ENCODE results near the gene THG1L. TPM values are rescaled to one million over a fixed set of nuclear protein-coding genes. Genes with fewer than 3 reads are reported as not detected.

Gene THG1L
- total and polyA plus RNA-seq, 2 donors: 14.8 to 16.7 TPM

GRCh38 chr5:157764531-157764930 is 33.3 kb downstream of the THG1L start:
- Histone ChIP-seq H3K9me3 (ENCODE audit: control insufficient read depth in 2 of 2, insufficient read depth in 1 of 2, low read length in 1 of 2) (no peaks in the 10 kb centered on the region), H3K27me3 (ENCODE audit: control insufficient read depth in 2 of 2, insufficient read depth in 1 of 2, low read length in 1 of 2) (no peaks in the 10 kb centered on the region), H3K36me3 (ENCODE audit: control insufficient read depth in 2 of 2, insufficient read depth in 2 of 2, low read length in 1 of 2) (no peaks in the 10 kb centered on the region), H3K27ac (ENCODE audit: low read depth in 1 of 2, low read length in 1 of 2) (no peak overlapping the region), H3K4me3 (ENCODE audit: low read length in 2 of 2) (no peak overlapping the region), H3K4me1 (ENCODE audit: control insufficient read depth in 2 of 2, insufficient read depth in 2 of 2, low read length in 2 of 2) (no peaks in the 10 kb centered on the region)
- DNase-seq (ENCODE audit: low read depth in 6 of 9, low spot score in 9 of 9): no peak
- WGBS: 96% methylated on average over 6 of the region's 6 CpGs

DNA sequence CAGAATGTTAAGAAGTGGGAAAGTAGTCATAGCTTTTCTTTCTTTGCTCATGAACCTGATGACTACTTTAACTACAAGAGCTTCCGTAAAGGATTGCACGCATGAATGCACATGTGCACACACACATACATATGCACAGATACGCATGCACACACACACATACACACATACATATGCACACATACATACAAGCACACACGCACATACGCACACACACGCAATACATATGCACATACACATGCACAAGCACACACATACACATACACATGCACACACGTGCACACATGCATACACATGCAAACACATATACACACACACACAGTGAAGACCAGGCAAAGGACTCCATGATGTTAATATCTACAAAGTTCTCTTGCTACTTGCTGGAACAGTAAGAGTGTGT is 35.2 kb downstream of the THG1L start:
- WGBS: 97% methylated on average over 7 of the region's 7 CpGs
- DNase-seq (ENCODE audit: low read depth in 6 of 9, low spot score in 9 of 9): no peak
- Histone ChIP-seq H3K9me3 (ENCODE audit: control insufficient read depth in 2 of 2, insufficient read depth in 1 of 2, low read length in 1 of 2) (peaks cover 0 to 3% of the 10 kb centered on the region in 2 donors), H3K4me1 (ENCODE audit: control insufficient read depth in 2 of 2, insufficient read depth in 2 of 2, low read length in 2 of 2) (no peaks in the 10 kb centered on the region), H3K4me3 (ENCODE audit: low read length in 2 of 2) (no peak overlapping the region), H3K36me3 (ENCODE audit: control insufficient read depth in 2 of 2, insufficient read depth in 2 of 2, low read length in 1 of 2) (no peaks in the 10 kb centered on the region), H3K27ac (ENCODE audit: low read depth in 1 of 2, low read length in 1 of 2) (no peak overlapping the region), H3K27me3 (ENCODE audit: control insufficient read depth in 2 of 2, insufficient read depth in 1 of 2, low read length in 1 of 2) (no peaks in the 10 kb centered on the region)

DNA sequence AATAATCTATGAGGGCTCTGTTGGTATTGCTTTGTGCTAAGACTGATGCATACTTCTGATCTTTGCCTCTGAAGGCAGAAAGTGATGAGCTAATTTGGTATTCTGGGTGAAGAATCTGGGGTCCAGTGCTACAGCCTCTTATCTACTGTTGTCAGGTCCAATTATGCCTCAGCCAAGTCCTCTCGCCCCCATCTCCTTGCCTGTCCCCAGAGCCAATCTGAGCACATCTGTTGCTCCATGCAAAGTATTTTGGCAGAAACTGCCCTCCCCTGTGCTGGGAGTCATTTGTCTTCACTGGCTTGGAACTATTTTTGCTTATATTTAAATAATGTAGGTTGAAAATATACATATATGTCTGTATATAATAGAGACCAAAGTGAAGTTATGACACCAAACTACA is 35.7 kb downstream of the THG1L start:
- H3K9me3 ChIP-seq (ENCODE audit: control insufficient read depth in 2 of 2, insufficient read depth in 1 of 2, low read length in 1 of 2): peaks cover 0 to 3% of the 10 kb centered on the region in 2 donors
- no peaks in the 10 kb centered on the region for H3K36me3 ChIP-seq (ENCODE audit: control insufficient read depth in 2 of 2, insufficient read depth in 2 of 2, low read length in 1 of 2)
- H3K27me3 ChIP-seq (ENCODE audit: control insufficient read depth in 2 of 2, insufficient read depth in 1 of 2, low read length in 1 of 2): no peaks in the 10 kb centered on the region
- no peaks in the 10 kb centered on the region for H3K4me1 ChIP-seq (ENCODE audit: control insufficient read depth in 2 of 2, insufficient read depth in 2 of 2, low read length in 2 of 2)
- H3K4me3 ChIP-seq (ENCODE audit: low read length in 2 of 2): no peak overlapping the region
- 91% methylated on average over 1 of the region's 1 CpG for WGBS
- H3K27ac ChIP-seq (ENCODE audit: low read depth in 1 of 2, low read length in 1 of 2): no peak overlapping the region
- no peak for DNase-seq (ENCODE audit: low read depth in 6 of 9, low spot score in 9 of 9)

DNA sequence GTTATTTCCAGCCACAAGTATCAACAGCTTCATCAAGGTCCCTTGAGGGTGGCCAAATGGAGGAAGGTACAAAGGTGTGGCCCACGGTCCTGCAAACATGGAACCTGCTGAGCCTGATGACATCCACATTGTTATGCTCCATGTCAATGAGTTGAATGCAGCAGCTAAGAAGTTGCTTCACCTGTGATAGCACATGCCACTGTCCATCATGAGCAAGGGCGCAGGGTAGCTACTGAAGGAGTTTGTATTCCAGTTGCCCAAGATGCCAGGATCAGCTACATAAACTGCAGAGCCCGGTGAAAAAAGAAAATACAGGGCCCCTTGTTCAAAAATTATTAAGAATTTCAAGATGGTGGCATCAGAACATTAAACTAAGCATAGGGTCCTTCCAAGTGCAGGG is 36.5 kb downstream of the THG1L start:
- DNase-seq (ENCODE audit: low read depth in 6 of 9, low spot score in 9 of 9): no peak
- Histone ChIP-seq H3K36me3 (ENCODE audit: control insufficient read depth in 2 of 2, insufficient read depth in 2 of 2, low read length in 1 of 2) (no peaks in the 10 kb centered on the region), H3K9me3 (ENCODE audit: control insufficient read depth in 2 of 2, insufficient read depth in 1 of 2, low read length in 1 of 2) (peaks cover 0 to 3% of the 10 kb centered on the region in 2 donors), H3K4me3 (ENCODE audit: low read length in 2 of 2) (no peak overlapping the region), H3K4me1 (ENCODE audit: control insufficient read depth in 2 of 2, insufficient read depth in 2 of 2, low read length in 2 of 2) (no peaks in the 10 kb centered on the region), H3K27ac (ENCODE audit: low read depth in 1 of 2, low read length in 1 of 2) (no peak overlapping the region), H3K27me3 (ENCODE audit: control insufficient read depth in 2 of 2, insufficient read depth in 1 of 2, low read length in 1 of 2) (no peaks in the 10 kb centered on the region)
- WGBS: 99% methylated on average over 3 of the region's 3 CpGs

- H3K27me3 ChIP-seq (ENCODE audit: control insufficient read depth in 2 of 2, insufficient read depth in 1 of 2, low read length in 1 of 2): no peaks in the 10 kb centered on the region
- no peaks in the 10 kb centered on the region for H3K36me3 ChIP-seq (ENCODE audit: control insufficient read depth in 2 of 2, insufficient read depth in 2 of 2, low read length in 1 of 2)
- H3K4me1 ChIP-seq (ENCODE audit: control insufficient read depth in 2 of 2, insufficient read depth in 2 of 2, low read length in 2 of 2): no peaks in the 10 kb centered on the region
- peaks cover 0 to 3% of the 10 kb centered on the region in 2 donors for H3K9me3 ChIP-seq (ENCODE audit: control insufficient read depth in 2 of 2, insufficient read depth in 1 of 2, low read length in 1 of 2)
- WGBS: 97% methylated on average over 4 of the region's 4 CpGs
- H3K4me3 ChIP-seq (ENCODE audit: low read length in 2 of 2): no peak overlapping the region
- DNase-seq (ENCODE audit: low read depth in 6 of 9, low spot score in 9 of 9): no peak
- no peak overlapping the region for H3K27ac ChIP-seq (ENCODE audit: low read depth in 1 of 2, low read length in 1 of 2)
Measured at GRCh38 chr5:157770665-157771064, 39.4 kb downstream of the THG1L start.

- Histone ChIP-seq H3K27me3 (ENCODE audit: control insufficient read depth in 2 of 2, insufficient read depth in 1 of 2, low read length in 1 of 2) (no peaks in the 10 kb centered on the region), H3K4me1 (ENCODE audit: control insufficient read depth in 2 of 2, insufficient read depth in 2 of 2, low read length in 2 of 2) (no peaks in the 10 kb centered on the region), H3K4me3 (ENCODE audit: low read length in 2 of 2) (no peak overlapping the region), H3K27ac (ENCODE audit: low read depth in 1 of 2, low read length in 1 of 2) (no peak overlapping the region), H3K9me3 (ENCODE audit: control insufficient read depth in 2 of 2, insufficient read depth in 1 of 2, low read length in 1 of 2) (peaks cover 0 to 3% of the 10 kb centered on the region in 2 donors), H3K36me3 (ENCODE audit: control insufficient read depth in 2 of 2, insufficient read depth in 2 of 2, low read length in 1 of 2) (no peaks in the 10 kb centered on the region)
- WGBS: 95% methylated on average over 10 of the region's 10 CpGs
- DNase-seq (ENCODE audit: low read depth in 6 of 9, low spot score in 9 of 9): no peak
Measured at GRCh38 chr5:157772127-157772526, 40.9 kb downstream of the THG1L start.

DNA sequence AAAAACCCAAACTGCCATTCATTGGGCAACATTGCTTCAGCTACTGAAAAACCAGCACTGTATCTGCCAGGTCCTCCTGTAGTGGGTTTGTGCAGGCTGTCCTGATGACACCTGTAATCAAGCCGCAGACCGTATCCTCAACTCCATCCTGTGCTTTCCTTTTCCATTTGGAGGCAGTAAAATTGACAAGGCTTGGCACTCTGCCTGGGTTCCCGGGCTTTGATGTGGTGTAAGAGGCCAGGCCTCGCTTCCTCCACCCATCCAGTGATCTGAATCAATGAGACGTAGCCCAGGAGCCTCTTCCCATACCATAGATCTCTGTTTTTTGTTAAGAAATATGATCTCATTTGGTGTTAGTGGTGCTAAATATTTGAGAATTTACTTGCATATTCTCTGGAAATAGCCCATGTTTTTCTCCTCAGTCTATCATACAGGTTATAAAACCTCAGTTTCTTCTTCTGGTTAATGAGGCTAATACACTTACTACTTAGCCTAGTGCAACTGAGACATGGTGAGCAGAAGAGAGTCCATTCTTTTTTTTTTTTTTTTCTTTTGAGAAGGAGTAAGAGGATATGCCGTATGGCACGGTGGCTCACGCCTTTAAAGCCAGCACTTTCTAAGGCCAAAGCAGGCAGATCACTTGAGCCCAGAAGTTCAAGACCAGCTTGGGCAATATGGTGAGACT is 47.0 kb downstream of the THG1L start:
- Histone ChIP-seq H3K27ac (ENCODE audit: low read depth in 1 of 2, low read length in 1 of 2) (no peak overlapping the region), H3K4me3 (ENCODE audit: low read length in 2 of 2) (no peak overlapping the region), H3K4me1 (ENCODE audit: control insufficient read depth in 2 of 2, insufficient read depth in 2 of 2, low read length in 2 of 2) (no peaks in the 10 kb centered on the region), H3K27me3 (ENCODE audit: control insufficient read depth in 2 of 2, insufficient read depth in 1 of 2, low read length in 1 of 2) (no peaks in the 10 kb centered on the region), H3K9me3 (ENCODE audit: control insufficient read depth in 2 of 2, insufficient read depth in 1 of 2, low read length in 1 of 2) (no peaks in the 10 kb centered on the region), H3K36me3 (ENCODE audit: control insufficient read depth in 2 of 2, insufficient read depth in 2 of 2, low read length in 1 of 2) (no peaks in the 10 kb centered on the region)
- WGBS: 61% methylated on average over 8 of the region's 8 CpGs
- peak in 2 of 9 donors; percentile 4 to 30 for DNase-seq (ENCODE audit: low read depth in 6 of 9, low spot score in 9 of 9)

GRCh38 chr5:157779221-157779620 is 48.0 kb downstream of the THG1L start:
- Histone ChIP-seq H3K27me3 (ENCODE audit: control insufficient read depth in 2 of 2, insufficient read depth in 1 of 2, low read length in 1 of 2) (no peaks in the 10 kb centered on the region), H3K27ac (ENCODE audit: low read depth in 1 of 2, low read length in 1 of 2) (no peak overlapping the region), H3K4me3 (ENCODE audit: low read length in 2 of 2) (no peak overlapping the region), H3K9me3 (ENCODE audit: control insufficient read depth in 2 of 2, insufficient read depth in 1 of 2, low read length in 1 of 2) (no peaks in the 10 kb centered on the region), H3K36me3 (ENCODE audit: control insufficient read depth in 2 of 2, insufficient read depth in 2 of 2, low read length in 1 of 2) (no peaks in the 10 kb centered on the region), H3K4me1 (ENCODE audit: control insufficient read depth in 2 of 2, insufficient read depth in 2 of 2, low read length in 2 of 2) (no peaks in the 10 kb centered on the region)
- DNase-seq (ENCODE audit: low read depth in 6 of 9, low spot score in 9 of 9): no peak
- 94% methylated on average over 6 of the region's 6 CpGs for WGBS

DNA sequence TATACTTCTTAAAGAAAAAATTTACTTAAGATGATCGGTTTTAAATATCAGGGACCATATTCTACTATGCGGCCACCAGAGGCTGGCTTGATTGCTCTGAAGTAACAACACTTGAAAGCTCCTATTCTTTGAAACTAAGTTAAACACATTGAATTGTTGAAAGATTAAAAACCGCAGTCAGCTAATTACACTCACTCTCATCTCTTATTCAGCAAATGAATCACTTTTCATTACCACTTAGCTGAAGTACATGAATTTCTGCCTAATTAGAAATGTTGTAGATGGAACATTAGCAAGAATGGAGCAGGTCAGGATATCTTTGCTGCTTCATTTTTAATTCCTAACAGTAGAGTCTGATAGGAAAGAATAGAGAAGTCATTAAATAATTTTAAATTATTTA is 54.6 kb downstream of the THG1L start:
- H3K9me3 ChIP-seq (ENCODE audit: control insufficient read depth in 2 of 2, insufficient read depth in 1 of 2, low read length in 1 of 2): no peaks in the 10 kb centered on the region
- peaks cover 8 to 40% of the 10 kb centered on the region in 2 donors for H3K36me3 ChIP-seq (ENCODE audit: control insufficient read depth in 2 of 2, insufficient read depth in 2 of 2, low read length in 1 of 2)
- no peak overlapping the region for H3K27ac ChIP-seq (ENCODE audit: low read depth in 1 of 2, low read length in 1 of 2)
- no peak overlapping the region for H3K4me3 ChIP-seq (ENCODE audit: low read length in 2 of 2)
- no peaks in the 10 kb centered on the region for H3K4me1 ChIP-seq (ENCODE audit: control insufficient read depth in 2 of 2, insufficient read depth in 2 of 2, low read length in 2 of 2)
- WGBS: 97% methylated on average over 3 of the region's 3 CpGs
- H3K27me3 ChIP-seq (ENCODE audit: control insufficient read depth in 2 of 2, insufficient read depth in 1 of 2, low read length in 1 of 2): no peaks in the 10 kb centered on the region
- DNase-seq (ENCODE audit: low read depth in 6 of 9, low spot score in 9 of 9): no peak
